ENCODE measurements around the gene DAB1. TPM values are rescaled to one million over a fixed set of nuclear protein-coding genes. Genes with fewer than 3 reads are reported as not detected.

Gene DAB1
- total RNA-seq, 1 donor from 2014 or later = not detected

GRCh38 chr1:57112148-57112547, 311.7 kb downstream of the DAB1 start:
- H3K27ac Mint-ChIP-seq (ENCODE audit: unreplicated experiment) = no peak overlapping the region

GRCh38 chr1:57111175-57111574, 312.7 kb downstream of the DAB1 start:
- Mint-ChIP-seq H3K27ac (ENCODE audit: unreplicated experiment) (no peak overlapping the region), H3K36me3 (ENCODE audit: low read depth) (no peaks in the 10 kb centered on the region), H3K9me3 (ENCODE audit: low read depth) (no peaks in the 10 kb centered on the region), H3K4me1 (ENCODE audit: low read depth) (peaks cover 18% of the 10 kb centered on the region), H3K27me3 (ENCODE audit: low read depth) (no peaks in the 10 kb centered on the region), H3K4me3 (ENCODE audit: unreplicated experiment) (no peak overlapping the region)
- no peak for DNase-seq (ENCODE audit: low spot score)
- TF ChIP-seq, protein P1, sequence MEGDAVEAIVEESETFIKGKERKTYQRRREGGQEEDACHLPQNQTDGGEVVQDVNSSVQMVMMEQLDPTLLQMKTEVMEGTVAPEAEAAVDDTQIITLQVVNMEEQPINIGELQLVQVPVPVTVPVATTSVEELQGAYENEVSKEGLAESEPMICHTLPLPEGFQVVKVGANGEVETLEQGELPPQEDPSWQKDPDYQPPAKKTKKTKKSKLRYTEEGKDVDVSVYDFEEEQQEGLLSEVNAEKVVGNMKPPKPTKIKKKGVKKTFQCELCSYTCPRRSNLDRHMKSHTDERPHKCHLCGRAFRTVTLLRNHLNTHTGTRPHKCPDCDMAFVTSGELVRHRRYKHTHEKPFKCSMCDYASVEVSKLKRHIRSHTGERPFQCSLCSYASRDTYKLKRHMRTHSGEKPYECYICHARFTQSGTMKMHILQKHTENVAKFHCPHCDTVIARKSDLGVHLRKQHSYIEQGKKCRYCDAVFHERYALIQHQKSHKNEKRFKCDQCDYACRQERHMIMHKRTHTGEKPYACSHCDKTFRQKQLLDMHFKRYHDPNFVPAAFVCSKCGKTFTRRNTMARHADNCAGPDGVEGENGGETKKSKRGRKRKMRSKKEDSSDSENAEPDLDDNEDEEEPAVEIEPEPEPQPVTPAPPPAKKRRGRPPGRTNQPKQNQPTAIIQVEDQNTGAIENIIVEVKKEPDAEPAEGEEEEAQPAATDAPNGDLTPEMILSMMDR (IDR thresholded peaks at IDR 0.05) = no peak

More at GRCh38 chr1:57112148-57112547, 311.7 kb downstream of the DAB1 start:
- H3K27me3 Mint-ChIP-seq (ENCODE audit: low read depth) = no peaks in the 10 kb centered on the region
- H3K9me3 Mint-ChIP-seq (ENCODE audit: low read depth) = no peaks in the 10 kb centered on the region
- H3K36me3 Mint-ChIP-seq (ENCODE audit: low read depth) = no peaks in the 10 kb centered on the region
- H3K4me1 Mint-ChIP-seq (ENCODE audit: low read depth) = peaks cover 18% of the 10 kb centered on the region
- no peak overlapping the region for H3K4me3 Mint-ChIP-seq (ENCODE audit: unreplicated experiment)
- DNase-seq (ENCODE audit: low spot score) = no peak
- TF ChIP-seq, protein P1 (IDR thresholded peaks at IDR 0.05) = no peak

GRCh38 chr1:57109883-57110282, 314.0 kb downstream of the DAB1 start:
- Mint-ChIP-seq H3K27me3 (ENCODE audit: low read depth) (no peaks in the 10 kb centered on the region), H3K36me3 (ENCODE audit: low read depth) (no peaks in the 10 kb centered on the region), H3K27ac (ENCODE audit: unreplicated experiment) (no peak overlapping the region), H3K9me3 (ENCODE audit: low read depth) (no peaks in the 10 kb centered on the region), H3K4me3 (ENCODE audit: unreplicated experiment) (no peak overlapping the region), H3K4me1 (ENCODE audit: low read depth) (peaks cover 18% of the 10 kb centered on the region)
- DNase-seq (ENCODE audit: low spot score) = no peak
- TF ChIP-seq, protein P1 (IDR thresholded peaks at IDR 0.05) = no peak

GRCh38 chr1:57109247-57109646, 314.6 kb downstream of the DAB1 start:
- TF ChIP-seq, protein P1 (IDR thresholded peaks at IDR 0.05) = no peak
- Mint-ChIP-seq H3K4me3 (ENCODE audit: unreplicated experiment) (no peak overlapping the region), H3K27me3 (ENCODE audit: low read depth) (no peaks in the 10 kb centered on the region), H3K9me3 (ENCODE audit: low read depth) (no peaks in the 10 kb centered on the region), H3K4me1 (ENCODE audit: low read depth) (peaks cover 18% of the 10 kb centered on the region), H3K27ac (ENCODE audit: unreplicated experiment) (peak overlapping the region; percentile 15), H3K36me3 (ENCODE audit: low read depth) (no peaks in the 10 kb centered on the region)
- DNase-seq (ENCODE audit: low spot score) = no peak

DNA sequence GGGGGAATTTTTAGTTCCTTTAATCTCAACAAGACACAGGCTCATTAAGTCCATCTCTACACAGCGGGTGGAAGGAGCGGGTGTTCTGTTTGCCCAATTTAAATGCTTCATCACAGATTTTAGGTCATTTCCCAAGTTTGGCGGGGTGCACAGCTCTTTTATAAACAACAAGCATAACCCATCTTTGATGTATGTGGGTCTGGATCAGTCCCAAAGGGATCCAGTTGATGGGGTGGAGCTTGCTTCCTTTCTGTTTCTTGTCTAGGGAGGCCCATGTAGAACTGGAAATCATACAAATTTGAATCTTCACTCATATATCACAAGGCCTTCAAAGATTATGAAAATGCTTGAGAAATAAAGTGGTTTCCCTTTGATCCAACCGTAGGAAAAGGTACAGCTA, 317.6 kb downstream of the DAB1 start:
- H3K27ac Mint-ChIP-seq (ENCODE audit: unreplicated experiment) = no peak overlapping the region
- H3K36me3 Mint-ChIP-seq (ENCODE audit: low read depth) = no peaks in the 10 kb centered on the region
- H3K4me1 Mint-ChIP-seq (ENCODE audit: low read depth) = peaks cover 15% of the 10 kb centered on the region
- H3K9me3 Mint-ChIP-seq (ENCODE audit: low read depth) = no peaks in the 10 kb centered on the region
- no peak for DNase-seq (ENCODE audit: low spot score)
- H3K27me3 Mint-ChIP-seq (ENCODE audit: low read depth) = no peaks in the 10 kb centered on the region
- H3K4me3 Mint-ChIP-seq (ENCODE audit: unreplicated experiment) = no peak overlapping the region
- TF ChIP-seq, protein P1 (IDR thresholded peaks at IDR 0.05) = no peak
